Erythroblast (primary cell): ENCODE measurements around the gene DOCK4.

Experiments used
- GATA1 ChIP-seq: IDR thresholded peaks from 2 replicates; pipeline ENCODE4 v1.6.1; 2011; ENCODE audit warnings: low read depth, mild to moderate bottlenecking, control low read depth, low read length, moderate library complexity
- POLR2A ChIP-seq: IDR thresholded peaks from 2 replicates; pipeline ENCODE4 v1.6.1; 2011; ENCODE audit warnings: mild to moderate bottlenecking, low read length

DNA sequence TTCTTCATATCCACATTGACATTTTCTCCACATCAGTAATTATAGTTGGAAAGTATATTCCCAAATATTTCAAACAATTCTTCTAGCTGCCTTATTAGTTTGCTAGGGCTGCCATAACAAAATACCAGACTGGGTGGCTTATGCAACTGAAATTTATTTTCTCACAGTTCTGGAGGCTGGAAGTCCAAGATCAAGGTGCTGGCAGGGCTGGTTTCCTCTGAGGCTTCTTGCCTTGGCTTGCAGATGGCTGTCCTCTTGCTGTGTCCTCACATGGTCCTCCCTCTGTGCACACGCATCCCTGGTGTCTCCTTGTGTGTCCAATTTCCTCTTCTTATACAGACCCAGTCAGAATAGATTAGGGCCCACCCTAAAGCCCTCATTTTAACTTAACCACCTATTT is 34.5 kb downstream of the DOCK4 start:
- TF ChIP-seq POLR2A (no peak), GATA1 (no peak)
